Stimulated activated CD4-positive, alpha-beta T cell treated with anti-CD3 and anti-CD28 coated beads, Interleukin-1b, Interleukin-23, amount 100 ng/mL, for 4 hours (primary cell): ENCODE measurements around the gene ANKH.

ENCODE experiments used
- DNase-seq, 2 donors: peaks; one replicate each; pipeline ENCODE4 v3.0.0-alpha.2; 2020; ENCODE audit warnings: low read depth in 2 of 2

The ANKH gene

GRCh38 chr5:14760548-14761002, 111.0 kb downstream of the ANKH start:
- no peak for DNase-seq

- no peak for DNase-seq
Observed at GRCh38 chr5:14759744-14760547, 111.6 kb downstream of the ANKH start.

- no peak for DNase-seq
Observed at GRCh38 chr5:14757850-14758249, 113.7 kb downstream of the ANKH start.

- no peak for DNase-seq
Observed at GRCh38 chr5:14756478-14756877, 115.1 kb downstream of the ANKH start.

GRCh38 chr5:14753947-14754346, 117.6 kb downstream of the ANKH start:
- DNase-seq, result no peak

GRCh38 chr5:14753292-14753691, 118.3 kb downstream of the ANKH start:
- no peak for DNase-seq

- no peak for DNase-seq
Observed at GRCh38 chr5:14752497-14753071, 119.0 kb downstream of the ANKH start.

- no peak for DNase-seq
Observed at GRCh38 chr5:14750712-14751111, 120.9 kb downstream of the ANKH start.

GRCh38 chr5:14749579-14750101, 121.9 kb downstream of the ANKH start:
- DNase-seq, result no peak

GRCh38 chr5:14748180-14748900, 123.2 kb downstream of the ANKH start:
- DNase-seq, result no peak

- DNase-seq, result no peak
Observed at GRCh38 chr5:14745753-14746152, 125.8 kb downstream of the ANKH start.

GRCh38 chr5:14745188-14745563, 126.4 kb downstream of the ANKH start:
- DNase-seq, result no peak

- DNase-seq, result no peak
Observed at GRCh38 chr5:14744296-14745187, 127.0 kb downstream of the ANKH start.

GRCh38 chr5:14743601-14744295, 127.8 kb downstream of the ANKH start:
- no peak for DNase-seq

GRCh38 chr5:14742498-14742897, 129.1 kb downstream of the ANKH start:
- no peak for DNase-seq

GRCh38 chr5:14741801-14742440, 129.7 kb downstream of the ANKH start:
- DNase-seq, result no peak

GRCh38 chr5:14741131-14741530, 130.4 kb downstream of the ANKH start:
- DNase-seq, result no peak

- no peak for DNase-seq
Observed at GRCh38 chr5:14739981-14740380, 131.6 kb downstream of the ANKH start.

- DNase-seq, result no peak
Observed at GRCh38 chr5:14739538-14739937, 132.0 kb downstream of the ANKH start.

- DNase-seq, result no peak
Observed at GRCh38 chr5:14738050-14738449, 133.5 kb downstream of the ANKH start.
